ENCODE data around the gene ARHGEF37. TPM values are rescaled to one million over a fixed set of nuclear protein-coding genes. Genes with fewer than 3 reads are reported as not detected.

The ARHGEF37 gene
- total and polyA plus RNA-seq, 4 donors, result 2.2 to 9.1 (median 3.7) TPM

- H3K27ac ChIP-seq (ENCODE audit: low read depth in 1 of 2, low read length in 1 of 2), result peak within 1 kb of the TSS; percentile 96 to 97
- peaks cover 0 to 20% (median 6%) of the 10 kb centered on the region in 4 donors for H3K36me3 ChIP-seq (ENCODE audit: control insufficient read depth in 4 of 4, insufficient read depth in 4 of 4, low read length in 4 of 4)
- TF ChIP-seq CTCF (IDR thresholded peaks at IDR 0.05; ENCODE audit: control extremely low read depth, extremely low read depth), result peak; percentile 56
- peak within 1 kb of the TSS; percentile 99 to 100 for H3K9ac ChIP-seq (ENCODE audit: insufficient read depth in 1 of 2, low read length in 2 of 2)
- DNase-seq (peak; percentile 99 to 100 (median 99)), ATAC-seq (ENCODE audit: insufficient read depth, low FRiP score) (peak; percentile 98)
- H3K9me3 ChIP-seq (ENCODE audit: control insufficient read depth in 4 of 4, insufficient read depth in 3 of 4, low read length in 3 of 4), result no peaks in the 10 kb centered on the region
- H3K4me3 ChIP-seq, result peak within 1 kb of the TSS; percentile 95
- WGBS, 2 donors, result 0% methylated on average over 60 to 67 of the region's 67 CpGs
- H3K27me3 ChIP-seq (ENCODE audit: control insufficient read depth in 3 of 3, insufficient read depth in 3 of 3, low read length in 2 of 3), result no peaks in the 10 kb centered on the region
- peaks cover 2 to 21% (median 8%) of the 10 kb centered on the region in 5 donors for H3K4me1 ChIP-seq (ENCODE audit: control insufficient read depth in 5 of 5, insufficient read depth in 5 of 5, low read length in 5 of 5)
These were observed 29.9 kb upstream of the ARHGEF37 start, which contains the start of gene CSNK1A1 for GRCh38 chr5:149551227-149552037. TSS of gene CSNK1A1 (minus strand) at chr5:149551439. CDS start at chr5:149550964, 475 bp downstream.

- no peak for TF ChIP-seq CTCF (IDR thresholded peaks at IDR 0.05; ENCODE audit: control extremely low read depth, extremely low read depth)
- Histone ChIP-seq H3K9me3 (ENCODE audit: control insufficient read depth in 4 of 4, insufficient read depth in 3 of 4, low read length in 3 of 4) (no peaks in the 10 kb centered on the region), H3K27ac (ENCODE audit: low read depth in 1 of 2, low read length in 1 of 2) (peak overlapping the region; percentile 96 to 97), H3K27me3 (ENCODE audit: control insufficient read depth in 3 of 3, insufficient read depth in 3 of 3, low read length in 2 of 3) (no peaks in the 10 kb centered on the region), H3K4me1 (ENCODE audit: control insufficient read depth in 5 of 5, insufficient read depth in 5 of 5, low read length in 5 of 5) (peaks cover 0 to 20% (median 8%) of the 10 kb centered on the region in 5 donors), H3K9ac (ENCODE audit: insufficient read depth in 1 of 2, low read length in 2 of 2) (peak overlapping the region; percentile 65 to 97), H3K36me3 (ENCODE audit: control insufficient read depth in 4 of 4, insufficient read depth in 4 of 4, low read length in 4 of 4) (peaks cover 0 to 20% (median 6%) of the 10 kb centered on the region in 4 donors), H3K4me3 (peak overlapping the region; percentile 23)
- no peak for ATAC-seq (ENCODE audit: insufficient read depth, low FRiP score)
- WGBS, 2 donors, result 32 to 33% methylated on average over 6 of the region's 6 CpGs
- no peak for DNase-seq
These were observed 29.2 kb upstream of the ARHGEF37 start for GRCh38 chr5:149552038-149552494.

- ATAC-seq (ENCODE audit: insufficient read depth, low FRiP score) (no peak), DNase-seq (no peak)
- H3K9me3 ChIP-seq (ENCODE audit: control insufficient read depth in 4 of 4, insufficient read depth in 3 of 4, low read length in 3 of 4), result no peaks in the 10 kb centered on the region
- WGBS, 2 donors, result 92 to 94% methylated on average over 18 of the region's 18 CpGs
- peaks cover 0 to 20% (median 6%) of the 10 kb centered on the region in 4 donors for H3K36me3 ChIP-seq (ENCODE audit: control insufficient read depth in 4 of 4, insufficient read depth in 4 of 4, low read length in 4 of 4)
- H3K4me1 ChIP-seq (ENCODE audit: control insufficient read depth in 5 of 5, insufficient read depth in 5 of 5, low read length in 5 of 5), result peaks cover 0 to 15% (median 5%) of the 10 kb centered on the region in 5 donors
- no peak overlapping the region for H3K4me3 ChIP-seq
- H3K9ac ChIP-seq (ENCODE audit: insufficient read depth in 1 of 2, low read length in 2 of 2), result no peak overlapping the region
- H3K27me3 ChIP-seq (ENCODE audit: control insufficient read depth in 3 of 3, insufficient read depth in 3 of 3, low read length in 2 of 3), result no peaks in the 10 kb centered on the region
- no peak overlapping the region for H3K27ac ChIP-seq (ENCODE audit: low read depth in 1 of 2, low read length in 1 of 2)
- TF ChIP-seq CTCF (IDR thresholded peaks at IDR 0.05; ENCODE audit: control extremely low read depth, extremely low read depth), result no peak
These were observed 28.6 kb upstream of the ARHGEF37 start for GRCh38 chr5:149552553-149553160.
